Endothelial cell of hepatic sinusoid (primary cell): Measurements from ENCODE around the gene MYO5A.

ENCODE experiments used
- in situ Hi-C: cut with HindIII; loops from 2 replicates; pipeline ENCODE4 v1.10.0; 2017; ENCODE audit warnings: low sequenced_read_pairs

MYO5A gene

GRCh38 chr15:52379395-52380106, 149.1 kb downstream of the MYO5A start:
- in situ Hi-C loops: no loop called here

- in situ Hi-C loops: no loop called here
Observed at GRCh38 chr15:52378746-52379394, 149.8 kb downstream of the MYO5A start.

- in situ Hi-C loops: no loop called here
Observed at GRCh38 chr15:52370010-52370409, 158.7 kb downstream of the MYO5A start.

GRCh38 chr15:52369455-52369854, 159.2 kb downstream of the MYO5A start:
- in situ Hi-C loops: no loop called here

- in situ Hi-C loops: no loop called here
Observed at GRCh38 chr15:52369030-52369429, 159.7 kb downstream of the MYO5A start.

- in situ Hi-C loops: no loop called here
Observed at GRCh38 chr15:52368402-52368801, 160.3 kb downstream of the MYO5A start.

GRCh38 chr15:52362497-52362896, 166.2 kb downstream of the MYO5A start:
- in situ Hi-C loops: no loop called here

- in situ Hi-C loops: no loop called here
Observed at GRCh38 chr15:52361975-52362494, 166.6 kb downstream of the MYO5A start.

- in situ Hi-C loops: no loop called here
Observed at GRCh38 chr15:52361494-52361893, 167.2 kb downstream of the MYO5A start.

- in situ Hi-C loops: no loop called here
Observed at GRCh38 chr15:52360229-52361203, 168.2 kb downstream of the MYO5A start.

GRCh38 chr15:52359722-52360121, 169.0 kb downstream of the MYO5A start:
- in situ Hi-C loops: no loop called here

- in situ Hi-C loops: no loop called here
Observed at GRCh38 chr15:52357949-52358348, 170.7 kb downstream of the MYO5A start.

- in situ Hi-C loops: no loop called here
Observed at GRCh38 chr15:52352086-52352485, 176.6 kb downstream of the MYO5A start.

GRCh38 chr15:52351206-52351908, 177.3 kb downstream of the MYO5A start:
- in situ Hi-C loops: no loop called here

GRCh38 chr15:52350423-52350822, 178.3 kb downstream of the MYO5A start:
- in situ Hi-C loops: no loop called here

- in situ Hi-C loops: no loop called here
Observed at GRCh38 chr15:52349052-52349700, 179.5 kb downstream of the MYO5A start.

- in situ Hi-C loops: no loop called here
Observed at GRCh38 chr15:52348056-52348745, 180.5 kb downstream of the MYO5A start.

- in situ Hi-C loops: no loop called here
Observed at GRCh38 chr15:52344592-52344991, 184.1 kb downstream of the MYO5A start.

GRCh38 chr15:52343831-52344230, 184.8 kb downstream of the MYO5A start:
- in situ Hi-C loops: no loop called here
